ENCODE measurements around the gene AK1. TPM values are rescaled to one million over a fixed set of nuclear protein-coding genes. Genes with fewer than 3 reads are reported as not detected.
A peak's percentile ranks its signal among the peaks of the same experiment; 100 is the strongest.
"Not testable (repeated sequence)": the region's sequence is repeated elsewhere in the genome, so short reads cannot be mapped to it uniquely, and the experiment has no call there.

The AK1 gene
- total and polyA plus RNA-seq, 7 donors, result 310 to 854 (median 778) TPM

DNA sequence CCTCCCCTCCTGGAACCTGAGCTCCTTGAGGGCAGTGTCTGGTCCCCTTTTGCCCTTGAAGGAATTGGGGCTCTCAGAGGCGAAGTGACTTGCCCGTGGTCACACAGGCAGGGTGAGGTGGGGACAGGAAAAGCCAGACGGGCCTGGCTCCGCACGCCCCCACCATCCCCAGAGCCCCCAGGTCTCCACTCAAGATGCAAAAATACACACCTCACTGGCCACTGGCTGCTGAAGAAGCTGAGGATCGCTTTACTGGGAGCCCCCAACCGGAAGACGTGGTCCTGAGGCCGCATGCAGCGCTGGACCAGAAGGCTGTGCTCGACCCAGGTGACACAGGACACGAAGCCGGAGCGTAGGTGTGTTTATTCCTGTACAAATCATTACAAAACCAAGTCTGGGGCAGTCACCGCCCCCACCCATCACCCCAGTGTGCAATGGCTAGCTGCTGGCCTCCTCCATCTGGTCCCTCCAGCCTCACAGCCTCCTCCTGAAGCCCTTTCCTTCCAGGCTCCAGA, 7.6 kb upstream of the AK1 start:
- Histone ChIP-seq H3K36me3 (ENCODE audit: insufficient read depth in 1 of 2, low read depth in 1 of 2) (peaks cover 6 to 49% of the 10 kb centered on the region in 2 donors), H3K4me1 (peaks cover 13% of the 10 kb centered on the region), H3K4me3 (no peak overlapping the region), H3K27me3 (ENCODE audit: insufficient read depth in 3 of 3, low read length in 2 of 3) (no peaks in the 10 kb centered on the region), H3K9me3 (no peaks in the 10 kb centered on the region), H3K27ac (peak overlapping the region; percentile 36)
- intact Hi-C loops (cut with DNase I), result no loop called here
- no peak for ATAC-seq
- WGBS, 3 donors, result 68 to 76% (median 75%) methylated on average over 15 of the region's 15 CpGs
- DNase-seq, result no peak
- no peak for TF ChIP-seq CTCF (IDR thresholded peaks at IDR 0.05)

GRCh38 chr9:127884427-127884911, 7.0 kb upstream of the AK1 start:
- peak; percentile 57 to 75 for DNase-seq
- TF ChIP-seq CTCF (IDR thresholded peaks at IDR 0.05), result no peak
- Histone ChIP-seq H3K27ac (peak overlapping the region; percentile 36), H3K4me1 (peaks cover 13% of the 10 kb centered on the region), H3K27me3 (ENCODE audit: insufficient read depth in 3 of 3, low read length in 2 of 3) (no peaks in the 10 kb centered on the region), H3K4me3 (no peak overlapping the region), H3K36me3 (ENCODE audit: insufficient read depth in 1 of 2, low read depth in 1 of 2) (peaks cover 6 to 44% of the 10 kb centered on the region in 2 donors), H3K9me3 (no peaks in the 10 kb centered on the region)
- intact Hi-C loops (cut with DNase I), result no loop called here
- 15 to 36% (median 17%) methylated on average over 11 of the region's 11 CpGs for WGBS, 3 donors
- peak; percentile 49 to 64 (median 51) for ATAC-seq

DNA sequence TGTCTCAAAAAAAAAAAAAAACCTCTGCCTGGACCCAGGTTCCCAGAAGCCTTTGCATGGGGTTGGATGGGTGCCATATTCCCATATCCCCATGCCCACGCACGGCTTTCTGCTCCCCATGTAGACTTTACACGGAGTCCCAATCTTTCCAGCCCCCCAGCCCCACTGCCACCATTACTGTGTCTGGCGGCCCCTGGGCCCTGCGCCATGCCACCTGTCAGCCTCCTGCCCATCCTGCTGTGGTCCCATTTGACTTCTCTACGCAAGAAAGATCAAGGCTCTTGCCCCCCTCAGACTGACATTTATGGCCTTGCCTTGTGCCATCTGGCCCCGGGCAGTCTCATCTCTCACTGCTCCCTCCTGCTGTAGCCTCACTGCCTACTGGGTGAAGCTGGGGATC, 6.5 kb upstream of the AK1 start:
- no peak for TF ChIP-seq CTCF (IDR thresholded peaks at IDR 0.05)
- H3K27ac ChIP-seq, result no peak overlapping the region
- H3K4me1 ChIP-seq, result peaks cover 13% of the 10 kb centered on the region
- WGBS, 3 donors, result 53 to 67% (median 65%) methylated on average over 7 of the region's 7 CpGs
- H3K27me3 ChIP-seq (ENCODE audit: insufficient read depth in 3 of 3, low read length in 2 of 3), result no peaks in the 10 kb centered on the region
- no peaks in the 10 kb centered on the region for H3K9me3 ChIP-seq
- intact Hi-C loops (cut with DNase I), result no loop called here
- no peak for DNase-seq
- ATAC-seq, result peak in 1 of 4 donors; percentile 3
- no peak overlapping the region for H3K4me3 ChIP-seq
- peaks cover 6 to 41% of the 10 kb centered on the region in 2 donors for H3K36me3 ChIP-seq (ENCODE audit: insufficient read depth in 1 of 2, low read depth in 1 of 2)

DNA sequence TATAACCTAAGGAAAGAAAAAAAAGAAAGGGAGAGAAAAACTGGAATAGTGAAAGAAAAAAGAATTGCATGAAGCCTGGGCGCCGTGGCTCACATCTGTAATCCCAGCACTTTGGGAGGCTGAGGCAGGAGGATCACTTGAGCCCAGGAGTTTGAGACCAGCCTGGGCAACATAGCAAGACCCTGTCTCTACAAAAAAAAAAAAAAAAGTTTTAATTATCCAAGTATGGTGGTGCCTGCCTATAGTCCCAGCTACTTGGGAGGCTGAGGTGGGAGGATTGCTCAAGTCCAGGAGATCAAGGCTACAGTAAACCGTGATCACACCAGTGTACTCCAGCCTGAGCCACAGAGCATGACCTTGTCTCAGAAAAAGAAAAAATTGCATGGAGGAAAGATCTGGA, 4.2 kb upstream of the AK1 start:
- H3K27ac ChIP-seq; H3K9me3 ChIP-seq; H3K27me3 ChIP-seq (ENCODE audit: insufficient read depth in 3 of 3, low read length in 2 of 3); DNase-seq; ATAC-seq; H3K4me3 ChIP-seq; intact Hi-C loops (cut with DNase I): not testable (repeated sequence)
- 88 to 92% (median 89%) methylated on average over 3 of the region's 3 CpGs for WGBS, 3 donors
- H3K36me3 ChIP-seq (ENCODE audit: insufficient read depth in 1 of 2, low read depth in 1 of 2), result peaks cover 6 to 20% of the 10 kb centered on the region in 2 donors
- H3K4me1 ChIP-seq, result peaks cover 26% of the 10 kb centered on the region

DNA sequence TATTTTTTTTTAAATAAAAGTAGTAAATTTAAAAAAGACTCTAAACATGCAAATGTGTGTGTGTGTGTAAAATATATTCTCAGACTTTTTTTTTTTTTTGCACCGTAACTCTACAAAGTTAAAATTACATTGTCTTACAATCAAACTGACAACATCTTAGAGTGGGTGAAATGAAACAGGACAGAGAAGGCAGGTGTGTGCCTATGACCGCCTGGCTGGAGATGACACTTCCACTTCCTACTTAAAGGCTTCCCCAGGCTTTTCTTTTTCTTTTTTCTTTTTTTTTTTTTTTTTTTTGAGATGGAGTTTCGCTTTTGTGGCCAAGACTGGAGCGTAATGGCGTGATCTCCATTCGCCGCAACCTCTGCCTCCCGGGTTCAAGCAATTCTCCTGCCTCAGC, 2.7 kb upstream of the AK1 start:
- no peak overlapping the region for H3K27ac ChIP-seq
- no peaks in the 10 kb centered on the region for H3K9me3 ChIP-seq
- H3K36me3 ChIP-seq (ENCODE audit: insufficient read depth in 1 of 2, low read depth in 1 of 2), result peaks cover 0 to 5% of the 10 kb centered on the region in 2 donors
- H3K27me3 ChIP-seq (ENCODE audit: insufficient read depth in 3 of 3, low read length in 2 of 3), result no peaks in the 10 kb centered on the region
- ATAC-seq (no peak), DNase-seq (no peak)
- 74 to 80% (median 77%) methylated on average over 8 of the region's 8 CpGs for WGBS, 3 donors
- intact Hi-C loops (cut with DNase I), result no loop called here
- peaks cover 29% of the 10 kb centered on the region for H3K4me1 ChIP-seq
- TF ChIP-seq CTCF (IDR thresholded peaks at IDR 0.05), result no peak
- H3K4me3 ChIP-seq, result no peak overlapping the region

All from psoas muscle (tissue), 8 donors.